HCEC 1CT (cell line): ENCODE measurements around the gene FRYL.
"Not testable (repeated sequence)": the region's sequence is repeated elsewhere in the genome, so short reads cannot be mapped to it uniquely, and the experiment has no call there.

ENCODE experiments used
- DNase-seq: peaks from one replicate; pipeline ENCODE4 v3.0.0-alpha.2; 2017

The FRYL gene

DNA sequence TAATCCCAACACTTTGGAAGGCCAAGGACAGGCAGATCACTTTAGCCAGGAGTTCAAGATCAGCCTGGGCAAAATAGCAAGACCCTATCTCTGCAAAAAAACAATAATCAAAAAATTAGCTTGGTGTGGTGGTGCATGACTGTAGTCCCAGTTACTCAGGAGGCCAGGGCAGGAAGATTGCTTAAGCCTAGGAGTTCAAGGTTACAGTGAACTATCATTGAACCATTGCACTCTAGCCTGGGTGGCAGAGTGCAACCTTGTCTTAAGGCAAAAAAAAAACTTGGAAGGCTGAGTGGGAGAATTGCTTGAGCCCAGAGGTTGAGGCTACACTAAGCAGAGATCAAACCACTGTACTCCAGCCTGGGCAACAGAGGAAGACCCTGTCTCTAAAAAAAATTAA, 5.2 kb upstream of the FRYL start:
- DNase-seq = no peak

DNA sequence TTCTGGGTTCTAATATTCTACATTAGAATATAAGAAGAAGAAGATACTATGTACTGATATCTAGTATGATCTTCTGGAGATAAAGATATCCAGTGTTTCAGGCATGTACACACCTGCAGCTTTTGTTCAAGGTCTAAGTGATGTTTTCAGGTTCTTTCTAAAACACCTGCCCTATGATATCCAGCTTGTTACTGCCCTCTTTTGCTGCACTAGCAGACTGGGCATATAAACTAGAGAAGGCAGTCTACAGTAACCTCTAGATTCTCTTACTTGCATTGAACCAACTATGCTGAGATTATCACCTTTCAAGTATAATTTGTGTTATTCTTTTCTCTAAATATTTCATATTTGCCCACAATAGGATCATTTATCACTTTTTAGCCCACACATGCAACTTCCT, 1.9 kb upstream of the FRYL start:
- no peak for DNase-seq

DNA sequence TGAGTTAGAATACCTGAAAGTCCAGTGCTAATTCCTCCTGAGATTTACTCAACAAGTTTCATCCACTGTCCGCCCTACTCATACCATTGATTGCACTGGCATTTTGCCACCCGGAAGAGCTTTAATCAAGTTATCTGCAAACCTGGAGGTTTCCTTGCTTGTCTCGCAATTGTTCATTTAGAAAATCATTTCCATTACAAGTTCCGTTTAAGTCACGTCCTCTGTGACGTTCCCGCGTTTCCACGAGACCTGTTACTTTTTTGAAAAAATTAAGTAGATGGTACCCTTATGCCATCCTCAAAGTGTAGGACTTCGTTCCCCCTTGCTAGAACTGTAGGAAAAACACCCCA, 761 bp upstream of the FRYL start:
- DNase-seq = no peak

DNA sequence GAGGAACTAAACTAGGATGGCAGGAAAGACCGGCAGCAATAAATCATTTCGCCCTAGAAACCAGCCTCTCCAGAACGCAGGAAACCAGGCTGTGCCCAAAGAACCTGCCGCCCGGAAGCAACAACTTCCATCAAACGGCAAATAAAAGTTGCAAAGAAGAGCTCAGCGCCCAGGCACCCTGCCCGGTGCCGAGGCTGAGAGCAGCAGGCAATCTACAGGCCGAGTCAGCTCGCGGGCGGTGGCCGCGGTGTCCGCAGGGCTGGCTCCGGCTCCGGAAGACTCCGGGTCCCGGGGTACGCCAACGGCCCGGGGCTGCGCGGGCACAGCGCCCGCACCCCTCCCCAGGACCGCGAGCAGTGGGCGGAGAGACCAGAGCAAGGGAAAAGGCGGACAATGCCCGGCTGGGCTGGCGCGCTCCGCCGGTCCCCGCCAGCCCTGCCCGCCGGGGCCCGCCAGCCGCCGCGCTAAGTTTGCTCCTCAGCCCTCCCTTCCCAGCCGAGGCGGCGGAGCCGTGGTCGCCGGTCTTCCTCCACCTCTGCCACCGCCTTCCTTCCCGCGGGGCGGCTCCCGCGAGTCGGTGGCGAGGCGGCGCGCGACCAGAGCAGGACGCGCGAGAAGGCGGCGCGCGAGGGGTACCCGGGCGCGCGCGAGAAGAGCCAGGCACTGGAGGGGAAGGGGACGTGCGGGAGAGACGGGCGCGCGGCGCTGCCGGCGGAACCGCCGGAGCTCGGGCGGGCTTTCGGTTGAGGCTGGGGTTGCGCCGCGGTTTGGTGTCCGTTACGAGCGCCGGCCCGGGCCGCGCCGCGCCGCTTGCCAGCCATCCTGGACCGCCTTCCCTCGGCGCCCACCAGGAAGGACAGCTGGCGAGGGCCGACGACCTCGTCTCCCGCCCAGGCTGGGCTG, 733 bp downstream of the FRYL start:
- peak; percentile 50 for DNase-seq

DNA sequence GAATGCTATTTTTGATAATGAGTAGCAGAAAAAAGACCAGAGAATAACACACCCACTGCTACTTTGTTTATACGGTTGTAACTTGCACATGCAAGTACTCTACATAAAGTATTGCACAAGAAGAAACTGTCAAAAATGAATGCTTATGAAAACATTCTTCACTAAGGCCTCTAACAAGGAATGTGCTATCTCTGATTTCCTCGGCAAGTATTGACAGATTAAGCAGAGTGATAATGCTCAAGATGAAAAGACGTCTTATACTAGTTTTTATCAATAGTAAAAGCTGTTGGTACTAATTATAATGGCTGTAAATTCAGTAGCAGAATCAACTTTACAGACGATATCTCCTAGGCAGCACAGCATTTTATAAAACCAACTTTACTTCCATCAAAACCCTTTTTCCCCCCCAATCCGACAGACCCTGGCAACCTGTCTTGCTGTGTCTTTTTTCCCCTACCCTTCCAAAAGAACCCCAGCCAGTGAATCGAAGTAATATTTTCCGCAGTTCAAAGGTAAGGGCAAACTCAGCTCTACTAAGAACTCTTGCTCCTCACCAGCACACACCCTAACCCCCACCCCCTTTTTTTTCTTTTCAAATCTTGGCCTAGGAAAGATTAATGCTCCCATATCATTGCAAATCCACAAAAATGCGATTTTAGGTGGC, 1.5 kb downstream of the FRYL start:
- DNase-seq = peak; percentile 43

DNA sequence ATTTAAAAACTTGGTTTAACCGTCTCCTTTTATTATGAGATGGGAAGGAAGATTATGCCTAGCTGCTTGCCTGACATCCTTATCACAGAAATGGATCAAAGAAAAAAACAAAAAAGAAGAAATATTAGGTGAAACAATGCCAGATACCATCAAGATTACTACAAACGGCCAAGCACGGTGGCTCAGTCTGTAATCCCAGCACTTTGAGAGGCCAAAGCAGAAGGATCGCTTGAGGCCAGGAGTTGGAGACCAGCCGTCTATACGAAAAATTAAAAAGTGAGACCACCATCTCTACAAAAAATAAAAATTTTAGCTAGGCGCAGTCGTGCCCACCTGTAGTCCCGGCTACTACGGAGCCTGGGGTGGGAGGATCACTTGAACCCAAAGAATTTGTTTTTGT, 2.3 kb downstream of the FRYL start:
- DNase-seq = no peak

DNA sequence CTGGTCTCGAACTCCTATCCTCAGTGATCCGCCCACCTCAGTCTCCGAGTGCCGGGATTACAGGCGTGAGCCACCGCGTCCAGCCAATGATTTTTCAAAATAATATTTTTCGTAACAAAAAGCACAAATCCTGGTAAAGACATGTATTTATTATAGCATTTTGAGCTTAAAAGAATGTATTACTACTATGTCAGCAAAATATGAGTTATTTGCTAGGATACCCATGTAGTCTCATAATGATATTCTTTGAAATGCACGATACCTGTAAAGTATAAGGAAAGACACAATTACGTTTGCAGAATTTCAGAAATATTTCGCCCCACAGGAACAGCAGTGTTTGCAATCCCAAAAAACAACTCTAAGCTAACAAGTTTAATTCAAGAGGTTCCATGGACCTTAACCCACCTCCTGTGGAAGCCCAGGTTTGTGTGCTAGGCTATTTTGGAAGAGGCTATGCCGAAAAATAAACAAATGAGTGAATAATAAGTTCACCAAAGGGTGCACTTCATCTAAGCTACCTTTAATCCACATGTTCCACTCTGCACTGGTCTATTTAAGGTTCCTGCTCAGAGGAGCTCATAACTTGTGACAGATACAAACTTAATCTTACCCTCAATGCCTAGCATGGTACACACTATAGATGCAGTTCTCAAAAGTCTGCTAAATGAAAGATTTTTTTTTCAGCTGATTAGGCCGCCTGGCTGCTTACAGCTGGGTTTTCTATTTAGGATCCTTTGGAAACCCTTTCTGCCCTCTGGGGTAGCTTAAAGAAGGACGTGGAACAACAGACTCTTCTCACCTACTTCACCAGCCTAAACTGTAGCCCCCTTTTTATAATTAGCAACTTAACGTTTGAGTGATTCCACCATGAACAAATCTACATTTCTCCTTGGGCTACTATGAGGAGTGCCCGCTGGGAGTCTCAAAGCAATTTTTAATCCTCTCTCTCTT, 5.0 kb downstream of the FRYL start:
- no peak for DNase-seq

DNA sequence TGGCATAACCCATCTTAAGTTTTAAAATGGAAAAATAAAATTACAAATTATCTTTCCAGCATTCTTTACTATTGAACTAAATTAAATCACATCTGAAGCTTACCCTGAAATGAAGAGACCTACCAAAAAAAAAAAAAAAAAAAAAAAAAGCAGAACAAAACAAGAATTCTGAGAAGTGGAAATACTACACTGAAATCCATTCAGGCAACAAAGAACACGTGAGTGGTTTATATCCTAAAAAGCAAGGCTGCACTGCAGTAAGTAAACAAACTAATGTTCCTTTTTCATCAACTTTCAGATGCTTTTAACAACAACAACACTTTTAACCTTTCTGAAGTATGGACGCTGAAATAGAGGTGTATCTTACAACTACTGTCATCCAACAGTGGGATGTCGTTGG, 7.5 kb downstream of the FRYL start:
- DNase-seq = no peak

DNA sequence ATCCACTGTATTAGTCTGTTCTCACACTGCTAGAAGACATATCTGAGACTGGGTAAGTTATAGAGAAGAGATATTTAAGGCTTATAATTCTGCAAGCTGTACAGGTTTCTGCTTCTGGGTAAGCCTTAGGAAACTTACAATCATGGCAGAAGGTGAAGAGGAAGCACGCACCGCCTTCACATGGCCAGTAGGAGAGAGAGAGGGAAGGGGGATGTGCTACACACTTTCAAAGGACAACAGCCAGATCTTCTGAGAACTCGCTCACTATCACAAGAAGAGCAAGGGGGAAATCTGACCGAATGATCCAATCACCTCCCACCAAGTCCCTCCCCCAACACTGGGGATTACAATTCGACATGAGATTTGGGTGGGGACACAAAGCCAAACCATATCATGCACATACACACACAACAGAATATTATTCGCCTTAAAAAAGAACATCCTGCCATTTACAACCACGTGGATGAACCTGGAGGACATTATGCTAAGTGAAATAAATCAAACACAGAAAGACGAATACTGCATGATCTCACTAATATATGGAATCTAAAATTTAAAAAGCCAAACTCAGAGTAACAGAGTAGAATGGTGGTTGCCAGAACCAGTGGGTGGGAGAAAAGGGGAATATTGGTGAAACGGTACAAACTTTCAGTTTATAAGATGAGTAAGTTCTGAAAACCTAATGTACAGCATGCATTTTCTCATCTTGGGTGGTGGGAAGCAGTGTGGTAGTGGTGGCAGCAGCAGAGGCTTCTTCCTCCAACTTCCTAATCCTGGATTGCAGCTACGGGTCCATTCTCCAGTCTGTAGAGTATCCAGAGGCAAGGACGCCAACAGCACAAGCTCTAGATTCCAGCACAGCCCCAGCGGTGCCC, 12.8 kb downstream of the FRYL start:
- no peak for DNase-seq

DNA sequence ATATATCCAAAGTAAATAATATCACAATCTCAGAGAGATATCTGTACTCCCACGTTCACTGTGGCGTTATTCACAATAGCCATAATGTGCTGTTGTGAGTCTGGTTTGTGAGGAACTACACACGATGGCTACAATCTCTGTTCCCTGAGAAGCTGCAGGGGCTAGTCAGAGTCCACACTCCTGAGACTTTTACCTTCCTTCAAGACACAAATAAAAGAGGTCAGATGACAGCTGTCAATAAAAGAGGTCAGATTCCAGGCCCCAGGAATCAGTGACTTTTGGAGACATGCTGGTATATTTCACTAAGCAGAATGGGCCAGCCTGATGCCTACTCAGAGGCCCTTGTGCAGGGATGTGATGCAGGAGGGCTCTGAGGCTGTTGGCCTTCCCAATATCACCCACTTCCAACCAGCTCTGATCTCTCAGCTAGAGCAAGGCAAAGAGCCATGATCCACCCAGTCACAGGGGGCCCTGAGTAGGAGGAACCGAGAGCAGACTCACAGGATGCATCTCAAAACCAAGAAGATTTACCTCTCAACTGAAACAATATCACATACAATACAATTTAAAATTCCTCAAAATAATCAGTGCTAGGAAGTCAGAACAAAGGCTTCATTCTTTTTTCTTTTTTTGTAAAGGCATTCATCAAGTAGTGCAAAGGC, 13.8 kb downstream of the FRYL start:
- no peak for DNase-seq

DNA sequence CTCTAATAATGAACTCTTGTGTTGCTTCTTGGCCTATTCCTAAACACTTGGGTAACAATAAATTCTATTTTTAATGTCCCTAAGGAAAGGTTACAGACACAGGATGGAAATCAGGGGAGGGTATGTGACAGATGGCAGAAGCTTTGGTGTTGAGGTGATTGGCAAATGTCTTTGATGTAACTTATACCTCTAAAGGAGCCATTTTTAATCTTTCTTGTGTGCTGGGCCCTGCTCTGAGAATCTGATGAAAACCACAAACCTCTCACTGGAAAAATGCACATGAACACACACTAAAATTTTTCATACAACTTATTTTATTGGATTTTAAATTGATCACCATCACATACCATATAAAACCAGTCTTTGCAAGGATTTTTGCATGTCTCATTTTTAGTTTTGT, 17.7 kb downstream of the FRYL start:
- DNase-seq = no peak

DNA sequence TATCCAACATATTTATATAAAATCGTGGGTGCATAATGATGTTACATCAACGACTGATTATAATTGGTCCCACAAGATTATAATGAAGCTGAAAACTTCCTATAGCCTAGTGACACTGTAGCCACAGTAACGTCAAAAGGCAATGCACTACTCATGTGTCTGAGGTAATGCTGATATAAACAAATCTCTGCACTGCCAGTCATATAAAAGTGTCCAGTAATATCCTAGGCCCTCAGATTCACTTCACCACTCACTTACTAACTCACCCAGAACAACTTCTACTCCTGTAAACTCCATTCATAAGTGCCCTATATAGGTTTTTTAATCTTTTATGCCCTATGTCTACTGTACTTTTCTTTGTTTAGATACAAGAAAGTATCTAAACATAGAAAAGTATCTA, 18.8 kb downstream of the FRYL start:
- DNase-seq = no peak

DNA sequence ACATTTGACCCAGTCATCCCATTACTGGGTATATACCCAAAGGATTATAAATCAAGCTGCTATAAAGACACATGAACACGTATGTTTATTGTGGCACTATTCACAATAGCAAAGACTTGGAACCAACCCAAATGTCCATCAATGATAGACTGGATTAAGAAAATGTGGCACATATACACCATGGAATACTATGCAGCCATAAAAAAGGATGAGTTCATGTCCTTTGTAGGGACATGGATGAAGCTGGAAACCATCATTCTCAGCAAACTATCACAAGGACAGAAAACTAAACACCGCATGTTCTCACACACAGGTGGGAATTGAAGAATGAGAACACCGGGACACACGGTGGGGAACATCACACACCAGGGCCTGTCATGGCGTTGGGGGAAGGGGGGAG, 21.4 kb downstream of the FRYL start:
- DNase-seq = not testable (repeated sequence)

DNA sequence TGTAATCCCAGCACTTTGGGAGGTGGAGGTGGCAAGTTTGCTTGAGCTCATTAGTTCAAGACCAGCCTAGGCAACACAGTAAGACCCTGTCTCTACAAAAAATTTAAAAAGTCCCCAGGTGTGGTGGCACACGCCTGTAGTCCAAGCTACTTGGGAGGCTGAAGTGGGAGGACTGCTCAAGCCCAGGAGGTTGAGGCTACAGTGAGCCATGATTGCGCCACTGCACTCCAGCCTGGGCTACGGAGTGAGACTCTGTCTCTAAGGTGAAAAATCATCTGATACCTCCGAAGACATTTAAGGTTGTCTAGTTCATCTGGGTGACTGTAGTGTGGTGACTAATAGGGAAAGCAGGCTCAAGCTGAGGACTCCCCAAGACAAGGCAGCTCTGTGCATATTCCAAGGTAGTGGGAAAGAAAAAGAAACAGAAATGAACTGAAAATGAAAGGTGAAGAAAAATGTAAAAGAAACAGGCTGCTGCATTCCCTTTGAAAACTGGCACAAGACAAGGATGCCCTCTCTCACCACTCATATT, 23.3 kb downstream of the FRYL start:
- DNase-seq = peak; percentile 29

DNA sequence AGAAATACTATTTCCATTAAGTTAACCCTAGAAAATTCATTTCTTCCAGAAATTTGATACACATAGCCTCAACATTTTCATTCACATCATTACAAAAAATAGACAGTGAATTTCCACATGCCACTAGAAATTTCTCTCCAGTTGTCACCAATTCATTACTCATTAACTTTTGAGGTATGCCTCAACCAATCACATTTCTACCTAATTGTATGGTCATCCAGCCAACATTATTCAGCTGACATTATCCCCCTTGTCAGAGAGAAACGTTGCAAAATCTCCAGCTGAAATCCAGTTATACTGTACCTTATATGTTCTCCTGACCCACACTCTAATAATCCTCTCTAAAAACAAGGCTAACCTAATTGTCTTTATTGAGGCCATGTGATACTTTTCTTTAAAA, 24.8 kb downstream of the FRYL start:
- DNase-seq = no peak

DNA sequence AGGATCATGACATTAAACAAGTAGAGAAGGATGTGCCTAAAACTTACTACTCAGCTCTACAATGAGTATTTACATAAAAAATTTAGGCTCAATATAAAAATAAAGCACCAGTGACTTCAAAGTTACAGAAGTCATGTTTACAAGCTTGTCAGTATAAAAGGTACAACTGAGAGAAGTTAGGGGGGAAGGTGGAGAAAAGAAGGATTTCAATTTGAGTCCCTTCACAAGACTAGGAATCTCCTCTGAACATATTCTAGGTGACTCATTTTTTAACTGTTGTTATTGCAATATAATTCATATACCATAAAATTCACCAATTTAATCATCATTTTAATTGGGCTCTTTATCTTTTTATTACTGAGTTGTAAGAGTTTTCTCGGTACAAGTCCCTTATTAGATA, 26.9 kb downstream of the FRYL start:
- no peak for DNase-seq

DNA sequence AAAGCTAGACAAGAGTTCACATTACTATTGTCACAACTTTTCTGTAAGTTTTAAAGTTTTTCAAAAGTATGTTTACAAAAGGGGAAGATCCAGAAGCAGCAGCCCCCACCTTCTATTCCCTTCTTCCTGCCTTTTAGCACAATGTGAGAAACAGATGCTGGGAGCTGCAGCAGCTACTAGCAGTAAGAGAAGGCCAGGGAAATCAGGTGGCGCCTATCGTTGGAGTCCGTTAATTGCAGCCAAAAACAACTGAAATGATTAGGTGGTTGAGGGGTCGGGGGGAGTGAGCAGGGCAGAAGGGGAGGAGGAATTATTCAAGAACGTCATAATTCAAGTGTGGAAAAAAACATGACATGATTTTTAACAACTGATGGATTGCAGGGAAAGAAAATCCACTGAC, 27.4 kb downstream of the FRYL start:
- no peak for DNase-seq

DNA sequence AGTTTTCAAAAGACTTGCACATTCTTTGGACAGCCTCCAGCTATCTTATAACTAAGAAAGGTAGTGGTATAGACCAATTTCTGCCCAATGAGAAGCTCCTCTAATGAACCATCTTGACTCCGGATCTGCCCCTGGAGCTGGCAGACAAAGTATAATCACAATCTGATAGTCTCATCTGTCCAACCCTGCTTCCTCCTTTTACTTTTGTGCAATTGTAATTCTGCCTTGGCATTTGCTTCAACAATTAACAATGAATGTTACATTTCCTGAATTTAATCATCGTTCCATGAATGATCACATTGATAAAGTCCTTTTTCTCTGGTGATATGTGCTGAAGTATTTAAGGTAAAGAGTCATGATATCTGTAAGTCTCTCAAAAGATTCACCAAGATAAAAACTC, 27.8 kb downstream of the FRYL start:
- DNase-seq = no peak

DNA sequence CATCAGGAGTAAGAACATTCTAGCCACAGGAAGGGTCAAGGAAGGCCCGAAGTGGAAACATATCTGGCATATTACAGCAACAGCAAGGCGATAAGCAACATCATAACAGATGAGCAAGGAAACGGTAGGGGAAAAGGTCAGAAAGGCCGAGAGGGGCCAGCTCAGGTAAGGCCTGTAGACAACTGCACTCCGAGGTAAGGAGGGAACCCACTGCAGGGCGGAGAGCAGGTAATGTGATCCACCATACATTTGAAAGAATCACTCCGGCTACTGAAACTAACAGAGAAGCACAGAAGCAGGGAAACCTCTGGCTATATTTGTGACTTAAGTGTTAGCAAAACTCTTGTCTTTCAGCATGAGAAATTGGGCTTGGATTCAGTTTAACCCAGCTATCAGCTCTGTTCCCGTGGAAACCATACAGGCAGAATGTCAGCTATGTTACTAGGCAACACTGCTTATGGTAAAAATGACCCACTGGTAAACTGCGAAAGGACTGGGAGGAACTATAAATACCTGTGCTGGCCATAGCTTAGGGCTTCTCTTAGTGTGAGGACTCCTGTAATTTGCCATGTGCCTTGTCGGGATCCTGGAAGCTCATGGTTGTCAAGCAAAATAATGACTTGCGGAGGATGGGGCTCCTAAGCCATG, 31.0 kb downstream of the FRYL start:
- no peak for DNase-seq

DNA sequence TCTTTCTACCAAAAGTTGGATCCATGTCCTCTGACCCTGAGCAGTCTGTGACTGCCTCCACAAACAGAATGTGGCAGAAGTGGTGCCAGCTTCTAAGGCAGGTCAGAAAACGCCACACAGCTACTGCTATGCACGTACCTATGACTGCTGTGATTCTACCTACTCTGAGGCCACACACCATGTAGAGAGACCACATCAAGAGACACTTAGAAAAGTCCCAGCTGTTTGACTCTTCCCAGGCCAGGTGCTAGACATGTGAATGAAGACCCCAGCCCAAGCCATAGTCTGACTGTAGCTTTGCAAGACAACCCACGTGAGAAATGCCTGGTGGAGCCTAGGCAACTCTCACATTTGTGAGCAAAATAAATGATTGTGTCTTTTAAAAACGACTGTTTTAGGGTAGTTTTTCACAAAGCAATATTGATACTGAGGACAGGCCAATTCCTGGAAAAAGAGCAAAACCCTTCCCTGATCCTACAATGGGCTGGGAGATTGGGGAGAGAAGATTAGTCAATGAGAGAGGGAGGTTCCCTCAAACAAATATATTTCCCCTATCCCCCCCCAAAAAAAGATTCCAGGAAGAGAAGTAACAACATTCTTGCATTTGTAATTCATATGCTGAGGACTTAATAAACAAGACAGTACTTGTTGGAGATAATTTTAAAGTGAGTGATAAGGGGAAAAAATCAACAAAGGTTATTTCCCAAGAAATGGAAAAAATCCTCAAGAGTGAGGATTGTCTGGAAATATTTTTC, 33.3 kb downstream of the FRYL start:
- no peak for DNase-seq
